HG03565 (cell line): ENCODE data around the gene TMEM141.
A peak's percentile ranks its signal among the peaks of the same experiment; 100 is the strongest.

Experiments
- ATAC-seq: cut with Tn5 transposase; IDR thresholded peaks from one replicate; pipeline ENCODE4 v1.9.1; 2021; ENCODE audit warnings: mild to moderate bottlenecking, moderate library complexity; ENCODE audit not compliant: unreplicated experiment

TMEM141 gene

DNA sequence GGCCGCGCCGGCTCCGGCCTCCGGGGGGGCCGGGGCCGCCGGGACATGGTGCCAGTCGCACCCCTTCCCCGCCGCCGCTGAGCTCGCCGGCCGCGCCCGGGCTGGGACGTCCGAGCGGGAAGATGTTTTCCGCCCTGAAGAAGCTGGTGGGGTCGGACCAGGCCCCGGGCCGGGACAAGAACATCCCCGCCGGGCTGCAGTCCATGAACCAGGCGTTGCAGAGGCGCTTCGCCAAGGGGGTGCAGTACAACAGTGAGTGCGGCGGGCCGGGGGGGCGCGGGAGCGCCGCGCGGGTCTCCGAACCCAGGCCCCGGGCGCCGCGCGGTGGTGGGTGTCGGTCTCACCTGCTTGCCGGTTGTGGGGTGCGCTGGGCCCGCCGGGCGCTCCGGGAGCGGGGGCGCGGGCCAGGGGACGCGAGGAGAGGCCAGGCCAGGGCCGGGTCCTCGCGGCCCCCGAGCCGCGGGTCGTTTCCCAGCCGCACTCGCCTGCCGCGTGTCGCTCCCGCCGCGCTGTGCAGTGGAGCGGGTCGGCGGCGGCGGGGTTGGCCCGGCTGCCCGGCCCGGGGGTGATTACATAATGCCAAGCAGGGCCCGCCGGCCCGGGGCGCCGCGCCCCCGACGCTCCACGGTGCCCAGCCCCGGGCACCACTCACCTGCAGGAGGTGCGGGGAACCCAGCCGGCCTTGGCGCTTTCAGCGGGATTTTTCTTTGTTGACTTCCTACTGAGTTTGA lies 17.1 kb downstream of the TMEM141 start:
- peak; percentile 21 for ATAC-seq

DNA sequence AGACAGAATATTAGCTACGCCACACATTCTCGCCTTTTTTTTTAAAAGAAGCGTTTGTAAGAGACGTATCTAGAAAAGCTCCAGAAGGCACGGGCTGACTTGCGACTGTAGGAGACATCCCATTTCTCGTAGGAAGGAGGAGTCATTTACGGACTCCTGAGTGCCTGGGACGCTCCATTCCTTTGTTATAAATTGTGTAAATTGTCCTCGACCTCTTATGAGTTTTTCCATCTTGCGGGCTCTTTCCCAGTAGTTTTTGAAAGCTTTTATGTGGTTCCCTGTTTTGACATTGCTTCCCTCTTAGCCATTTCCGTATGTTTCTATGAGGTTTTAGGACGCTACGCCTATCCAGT lies 17.6 kb downstream of the TMEM141 start:
- ATAC-seq: no peak

DNA sequence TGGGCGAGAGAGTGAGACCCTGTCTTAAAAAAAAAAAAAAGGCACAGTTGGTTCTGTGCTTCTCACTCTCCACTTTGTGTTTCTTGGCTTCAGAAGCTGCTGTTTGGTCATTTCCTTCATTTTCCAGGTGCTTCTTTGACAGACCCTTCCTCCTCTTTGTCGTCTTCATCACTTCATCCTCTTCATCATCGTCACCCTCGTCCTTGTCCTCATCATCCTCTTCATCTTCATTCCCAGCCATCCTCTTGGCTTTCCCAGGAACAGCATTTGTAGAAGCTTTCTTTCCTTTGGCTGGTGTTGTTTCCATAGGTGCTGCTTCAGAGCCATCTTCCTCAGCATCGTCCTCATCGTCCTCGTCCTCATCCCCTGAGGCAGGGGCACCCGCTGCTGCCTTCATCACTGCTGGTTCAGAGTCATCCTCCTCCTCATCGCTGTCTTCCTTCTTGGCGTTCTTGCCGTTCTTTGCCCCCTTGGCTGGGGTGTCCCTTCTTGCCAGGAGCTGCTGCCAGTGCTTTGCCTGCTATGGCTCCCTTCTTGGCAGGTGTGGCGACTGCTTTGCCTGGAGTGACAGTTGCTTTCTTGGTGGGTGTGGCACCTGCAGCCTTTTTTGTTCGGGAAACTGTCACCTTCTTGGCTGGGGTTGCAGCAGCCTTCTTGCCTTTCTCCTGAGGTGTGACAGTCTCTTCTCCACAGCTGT lies 23.7 kb downstream of the TMEM141 start:
- ATAC-seq: no peak

DNA sequence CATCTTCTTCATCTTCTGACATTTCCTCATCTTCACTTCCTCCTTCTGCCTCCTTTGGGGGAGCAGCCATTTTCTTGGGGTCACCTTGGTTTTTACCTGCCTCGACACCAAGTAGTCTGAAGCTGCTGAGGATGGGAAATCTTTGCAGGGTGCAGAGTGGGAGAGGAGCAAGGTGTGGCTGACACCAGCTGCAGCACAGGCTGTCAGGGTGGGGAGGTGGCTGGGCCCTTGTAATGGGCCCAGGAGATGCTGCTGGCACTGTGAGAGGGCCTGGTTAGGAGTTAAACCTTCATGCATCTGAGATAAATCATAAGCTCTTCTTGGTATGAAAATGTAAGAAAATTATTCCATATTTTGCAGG lies 24.3 kb downstream of the TMEM141 start:
- ATAC-seq: no peak

DNA sequence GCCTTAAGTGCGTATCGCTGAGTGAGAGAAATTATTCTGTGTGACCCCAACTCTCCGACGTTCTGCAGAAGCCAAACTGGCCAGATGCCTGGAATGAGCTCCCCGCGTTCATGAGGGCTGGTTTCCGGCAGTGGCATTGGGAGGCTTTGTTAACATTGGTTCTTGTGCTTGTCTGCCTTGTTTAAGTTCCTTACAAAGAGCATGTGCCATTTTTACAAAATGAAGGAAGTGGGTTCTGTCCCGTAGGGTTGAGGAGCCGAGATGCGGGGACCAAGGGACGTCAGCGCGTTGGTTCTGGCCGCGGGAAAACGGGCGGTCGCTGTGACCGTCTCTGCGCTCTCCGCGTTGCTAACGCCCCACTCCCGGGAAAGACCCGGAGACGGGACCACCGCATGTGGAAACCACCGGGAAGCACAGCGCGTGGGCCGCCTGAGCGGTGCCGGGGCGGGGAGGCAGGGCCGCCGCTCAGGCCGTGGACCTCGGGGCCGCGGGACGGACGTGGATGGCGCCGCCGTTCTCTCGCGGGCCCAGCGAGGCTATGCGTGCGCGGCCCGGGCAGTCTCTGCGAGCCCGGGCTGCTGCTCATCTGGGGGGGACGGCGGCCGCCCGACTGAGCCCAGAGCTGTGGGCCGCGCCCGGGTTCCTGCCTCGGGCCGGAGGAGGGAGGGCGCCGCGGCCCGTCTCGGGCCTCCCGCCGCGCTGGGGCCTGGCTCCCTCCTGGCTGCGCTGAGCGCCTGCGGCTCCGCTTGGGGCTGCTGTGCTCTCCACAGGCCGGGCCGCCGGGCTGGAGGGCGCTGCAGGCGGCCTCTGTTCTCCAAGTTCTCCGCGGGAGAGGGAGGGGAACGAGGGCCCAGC lies 30.1 kb downstream of the TMEM141 start:
- no peak for ATAC-seq

DNA sequence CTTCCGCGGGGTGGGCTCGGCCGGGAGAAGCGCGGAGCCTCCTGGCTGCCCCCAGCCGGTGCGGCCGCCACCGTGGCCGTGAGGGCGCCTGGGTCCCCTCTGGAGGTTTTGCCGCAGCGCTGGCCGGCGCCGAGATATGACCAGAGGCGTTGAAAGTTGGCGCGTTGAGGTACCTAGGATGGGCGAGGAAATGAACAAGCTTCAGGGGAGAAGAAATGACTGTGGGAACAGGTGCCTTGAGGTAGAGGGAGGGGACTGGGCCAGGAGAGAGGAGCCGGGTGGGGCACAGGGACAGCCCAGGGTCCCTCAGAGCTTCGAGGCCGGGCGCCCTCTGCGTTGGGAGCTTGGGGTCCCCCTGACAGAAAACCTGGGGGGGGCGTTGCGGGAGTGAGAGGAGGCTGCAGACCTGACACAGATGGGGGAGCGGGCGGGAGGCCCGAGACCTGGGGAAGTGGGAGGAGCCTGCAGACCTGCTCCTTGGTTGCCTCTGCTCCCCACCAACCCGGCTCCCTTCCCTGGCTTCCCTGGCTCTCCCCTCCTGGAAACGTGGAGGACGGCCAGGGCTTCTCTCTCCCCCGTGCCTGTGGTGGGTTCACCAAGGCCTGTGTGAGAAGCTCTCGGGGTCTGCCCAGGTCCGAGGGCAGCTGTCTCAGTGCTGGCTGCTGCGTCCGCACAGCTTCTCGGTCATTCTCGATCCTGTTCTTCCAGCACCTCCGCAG lies 30.8 kb downstream of the TMEM141 start:
- ATAC-seq: no peak

GRCh38 chr9:136823136-136824046 lies 32.2 kb downstream of the TMEM141 start:
- ATAC-seq: no peak

GRCh38 chr9:136824496-136825225 lies 33.5 kb downstream of the TMEM141 start:
- ATAC-seq: no peak

- no peak for ATAC-seq
Observed at GRCh38 chr9:136825295-136826187, 34.4 kb downstream of the TMEM141 start.

DNA sequence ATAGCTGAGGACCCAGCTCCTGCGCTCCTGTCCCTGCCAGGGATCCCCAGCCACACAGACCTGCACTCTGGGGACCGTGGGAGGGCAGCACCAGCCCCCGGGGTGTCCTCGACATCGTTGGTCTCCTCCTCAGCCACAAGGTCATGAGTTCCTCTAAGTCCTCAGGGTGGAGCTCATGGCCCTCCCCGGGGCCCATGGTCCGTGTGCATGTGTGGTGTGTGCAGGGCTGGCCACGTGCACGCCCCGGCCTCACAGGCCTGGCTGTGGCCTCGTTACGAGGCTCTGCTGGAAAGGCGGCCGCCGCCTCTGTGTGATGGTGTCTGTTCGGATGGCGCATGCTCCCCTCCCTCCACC lies 35.0 kb downstream of the TMEM141 start:
- ATAC-seq: no peak

DNA sequence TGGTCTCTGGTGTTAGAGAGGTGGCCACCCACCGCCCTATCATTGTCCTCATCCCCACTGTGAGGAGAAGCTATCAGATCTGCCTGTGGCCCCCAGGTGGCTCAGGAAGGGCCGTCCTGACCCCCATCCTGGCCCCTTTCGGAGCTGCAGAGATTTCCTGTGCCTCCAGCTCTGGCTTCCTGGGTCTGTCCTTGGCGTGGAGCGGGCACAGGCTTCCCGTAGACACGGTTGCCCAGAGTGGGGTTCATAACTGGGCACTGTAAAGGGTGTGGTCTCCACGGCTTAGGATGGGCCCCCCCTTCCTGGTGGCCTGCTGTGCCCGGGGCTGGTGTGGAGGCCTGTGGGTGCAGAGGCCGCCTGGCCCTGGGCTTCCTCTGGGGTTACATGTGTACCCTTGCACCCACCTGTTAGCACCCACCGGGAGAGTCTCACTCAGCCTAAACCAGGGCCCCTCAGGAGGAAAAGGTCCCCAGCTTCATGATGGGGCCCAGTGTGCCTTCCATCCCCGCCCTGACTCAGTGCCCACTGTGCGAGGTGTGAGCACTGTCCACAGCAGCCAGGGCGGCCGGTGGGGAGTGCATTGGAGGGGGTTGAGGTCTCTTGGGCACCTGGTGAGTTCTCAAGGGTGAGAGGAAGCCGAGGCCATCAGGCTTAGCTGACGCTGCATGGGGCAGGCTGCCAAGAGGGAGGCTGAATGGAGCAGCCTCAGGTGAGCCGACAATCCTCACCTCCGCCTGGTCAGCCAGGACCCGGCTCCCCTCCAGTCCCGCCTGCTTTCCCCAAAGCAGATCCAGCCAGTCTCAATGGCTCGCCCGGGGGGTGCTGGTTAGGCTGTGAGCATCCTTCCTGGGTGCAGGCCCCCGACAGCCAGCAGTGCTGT lies 35.8 kb downstream of the TMEM141 start:
- no peak for ATAC-seq

DNA sequence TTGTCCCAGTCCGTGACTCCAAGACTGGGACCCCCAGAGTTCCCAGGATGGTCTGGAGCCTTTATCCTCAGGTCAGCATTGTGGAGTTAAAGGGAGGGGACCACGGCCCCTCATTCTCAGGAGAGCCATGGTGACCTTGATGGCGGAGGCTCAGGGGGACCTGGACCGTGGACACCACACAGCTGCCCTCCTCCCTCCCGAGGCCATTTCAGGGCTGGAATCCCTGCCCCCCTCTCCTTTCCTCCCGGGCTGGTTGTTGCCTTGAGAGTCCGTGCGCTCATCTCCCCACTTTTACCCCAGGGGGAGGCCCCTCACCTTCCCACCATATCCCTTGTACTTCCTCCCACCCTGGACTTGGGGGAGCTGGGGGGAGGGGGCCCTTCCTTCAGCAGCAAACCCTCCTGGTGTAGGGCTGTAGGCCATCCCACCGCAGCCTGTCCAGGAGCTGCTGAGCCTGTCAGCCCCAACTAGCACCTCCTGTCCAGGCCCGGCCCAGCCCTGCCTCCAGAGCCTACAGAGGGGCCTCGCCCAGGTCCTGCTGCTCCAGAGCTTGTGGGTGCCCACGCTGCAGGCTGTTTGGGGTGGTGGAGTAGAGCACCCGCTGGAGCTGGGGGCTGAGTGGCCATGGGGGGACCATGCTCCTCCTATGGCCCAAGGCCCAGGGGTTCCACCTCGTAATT lies 36.8 kb downstream of the TMEM141 start:
- no peak for ATAC-seq

GRCh38 chr9:136828474-136829140 lies 37.5 kb downstream of the TMEM141 start:
- ATAC-seq: no peak

DNA sequence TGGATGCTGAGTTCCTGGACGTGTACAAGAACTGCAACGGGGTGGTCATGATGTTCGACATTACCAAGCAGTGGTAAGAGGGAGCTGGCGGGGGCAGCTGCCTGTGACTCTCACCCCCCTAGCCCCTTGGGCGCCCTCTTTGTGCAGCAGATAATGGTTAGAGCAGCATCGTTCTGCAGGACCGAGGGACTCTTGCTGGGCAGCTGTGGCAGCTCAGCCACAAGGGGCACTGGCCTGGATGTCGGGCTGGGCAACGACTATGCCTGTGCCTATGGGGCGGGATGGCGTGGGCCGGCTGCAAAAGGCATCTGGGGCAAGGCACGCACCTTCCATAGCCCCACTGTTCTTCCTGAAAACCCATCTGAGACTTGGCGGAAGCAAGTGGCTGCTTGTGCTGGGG lies 38.3 kb downstream of the TMEM141 start:
- no peak for ATAC-seq

GRCh38 chr9:136829981-136830885 lies 39.1 kb downstream of the TMEM141 start:
- no peak for ATAC-seq
